Fibroblast of the aortic adventitia (primary cell): ENCODE data around the gene S100A13. TPM values are rescaled to one million over a fixed set of nuclear protein-coding genes. Genes with fewer than 3 reads are reported as not detected.
"Not testable (repeated sequence)": the region's sequence is repeated elsewhere in the genome, so short reads cannot be mapped to it uniquely, and the experiment has no call there.

Experiments used
- DNase-seq: peaks from one replicate; pipeline ENCODE4 v3.0.0-alpha.2; 2010; ENCODE audit warnings: low read depth
- H3K4me3 ChIP-seq: 2 replicates; pipeline ENCODE4 v1.5.1; 2011; ENCODE audit warnings: low read depth, mild to moderate bottlenecking, control low read depth, low read length, moderate library complexity
- CTCF ChIP-seq: IDR thresholded peaks from 2 replicates; pipeline ENCODE4 v1.5.1; 2011; ENCODE audit warnings: mild to moderate bottlenecking, low read length, control low read depth, inconsistent platforms; ENCODE audit not compliant: insufficient read depth
- total RNA-seq: library from RNA; depleted of rRNA; stranded (reverse); fragments of >200 nt; gene quantifications from 2 replicates; pipeline ENCODE4 v1.2.3, GENCODE V29; 2012; ENCODE audit warnings: low replicate concordance

The S100A13 gene
- total RNA-seq = 220 and 296 TPM in 2 replicates

GRCh38 chr1:153626904-153627714, at the start of gene S100A13:
Gene S100A13, minus strand, starts transcription at chr1:153627505. Its CDS starts 1,033 bp downstream, at chr1:153626472.
- peak within 1 kb of the TSS; percentile 82 for H3K4me3 ChIP-seq
- peak; percentile 95 for DNase-seq
- TF ChIP-seq CTCF = peak; percentile 55

GRCh38 chr1:153673511-153673910, 46.2 kb upstream of the S100A13 start:
- no peak for TF ChIP-seq CTCF
- no peak for DNase-seq
- no peak overlapping the region for H3K4me3 ChIP-seq

DNA sequence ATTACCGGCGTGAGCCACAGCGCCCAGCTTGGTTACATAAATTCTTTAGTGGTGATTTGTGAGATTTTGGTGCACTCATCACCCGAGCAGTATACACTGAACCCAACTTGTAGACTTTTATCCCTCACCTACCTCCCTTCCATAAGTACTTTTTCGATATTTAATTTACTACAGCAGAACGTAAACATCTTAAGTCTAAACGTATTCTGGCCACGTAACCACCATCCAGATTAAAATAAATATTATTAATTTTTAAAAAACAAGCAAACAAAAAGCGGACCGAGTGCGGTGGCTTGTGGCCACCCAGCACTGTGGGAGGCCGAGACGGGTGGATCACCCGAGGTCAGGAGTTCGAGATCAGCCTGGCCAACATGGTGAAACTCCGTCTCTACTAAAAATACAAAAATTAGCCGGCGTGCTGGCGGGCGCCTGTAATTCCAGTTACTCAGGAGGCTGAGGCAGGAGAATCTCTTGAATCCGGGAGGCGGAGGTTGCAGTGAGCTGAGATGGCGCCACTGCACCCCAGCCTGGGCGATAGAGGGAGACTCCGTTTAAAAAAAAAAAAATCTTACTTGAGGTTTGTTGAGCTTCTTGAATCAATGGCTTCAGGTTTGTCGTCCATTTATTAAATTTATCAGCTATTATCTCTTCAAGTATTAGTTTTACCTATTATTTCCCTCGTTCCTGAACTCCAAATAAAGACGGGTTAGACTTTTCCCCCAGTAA, 44.5 kb upstream of the S100A13 start:
- DNase-seq = not testable (repeated sequence)
- peak overlapping the region; percentile 51 for H3K4me3 ChIP-seq

DNA sequence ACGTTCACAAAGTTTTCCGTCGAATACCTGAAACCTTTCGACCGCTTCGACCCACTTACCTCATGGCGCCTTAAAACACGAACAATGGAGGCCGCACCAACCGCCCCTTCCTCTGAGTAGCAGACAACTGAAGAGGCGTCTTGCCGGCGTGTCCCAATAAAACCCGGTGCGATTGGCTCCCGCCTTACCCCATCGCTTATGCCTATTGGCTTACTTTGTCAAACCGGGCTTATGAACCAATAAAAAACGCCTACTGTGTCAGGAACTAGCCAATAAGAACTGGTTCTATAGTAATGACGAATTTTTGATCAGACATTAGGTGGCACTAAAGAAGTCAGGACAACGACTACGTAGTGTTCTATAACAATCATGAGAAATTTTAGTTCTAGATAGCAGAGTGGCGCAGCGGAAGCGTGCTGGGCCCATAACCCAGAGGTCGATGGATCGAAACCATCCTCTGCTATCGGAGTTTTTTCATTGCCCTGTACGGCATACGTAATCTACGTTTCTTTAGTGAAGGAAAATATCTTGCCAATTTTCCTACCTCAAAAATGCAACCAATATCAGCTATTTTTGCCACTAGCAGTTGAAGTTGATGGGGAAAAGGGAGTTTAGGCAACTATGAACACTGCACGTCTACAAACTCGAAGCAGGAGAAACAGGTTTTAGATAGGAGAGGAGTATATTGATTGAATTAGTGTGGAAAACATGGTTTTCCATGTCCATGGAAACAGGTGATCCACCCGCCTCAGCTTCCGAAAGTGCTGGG, 43.7 kb upstream of the S100A13 start, which contains the start of gene ILF2:
Gene ILF2, minus strand, starts transcription at position 135 of the 769 bp plus-strand sequence. Its CDS starts 71 bp downstream, at position 64.
- H3K4me3 ChIP-seq = peak within 1 kb of the TSS; percentile 92
- no peak for TF ChIP-seq CTCF
- peak; percentile 100 for DNase-seq

DNA sequence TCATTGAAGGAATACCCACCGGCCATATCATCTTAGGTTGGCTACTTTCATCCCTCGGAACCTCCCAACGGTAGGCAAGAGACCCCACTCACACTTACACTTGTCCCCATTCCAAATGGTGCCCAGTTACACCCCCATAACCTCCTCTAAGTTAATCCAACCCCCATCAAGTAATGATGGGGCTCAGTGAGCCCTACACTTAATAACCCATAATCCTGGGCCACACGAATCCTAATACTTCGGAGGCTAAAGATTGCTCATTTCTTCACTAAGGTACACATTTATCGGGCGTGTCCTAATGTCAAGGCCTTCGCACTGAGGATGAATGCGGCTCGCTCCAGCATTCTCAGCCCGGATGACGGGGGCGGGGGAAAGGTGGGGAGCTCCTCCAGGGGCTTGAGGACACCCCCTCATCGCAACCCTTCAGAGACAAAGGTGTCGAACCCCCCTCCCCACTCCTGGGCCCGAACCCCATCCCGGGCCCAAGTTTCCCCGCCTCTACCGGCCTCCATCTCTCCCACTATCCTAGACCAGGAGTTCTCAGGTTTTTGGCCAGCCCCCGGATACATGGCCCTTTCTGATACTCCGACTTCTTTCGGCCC, 43.1 kb upstream of the S100A13 start:
- no peak for TF ChIP-seq CTCF
- DNase-seq = no peak
- peak overlapping the region; percentile 92 for H3K4me3 ChIP-seq

- no peak for DNase-seq
- H3K4me3 ChIP-seq = peak overlapping the region; percentile 92
- no peak for TF ChIP-seq CTCF
These were observed 42.3 kb upstream of the S100A13 start for GRCh38 chr1:153669606-153670005.

DNA sequence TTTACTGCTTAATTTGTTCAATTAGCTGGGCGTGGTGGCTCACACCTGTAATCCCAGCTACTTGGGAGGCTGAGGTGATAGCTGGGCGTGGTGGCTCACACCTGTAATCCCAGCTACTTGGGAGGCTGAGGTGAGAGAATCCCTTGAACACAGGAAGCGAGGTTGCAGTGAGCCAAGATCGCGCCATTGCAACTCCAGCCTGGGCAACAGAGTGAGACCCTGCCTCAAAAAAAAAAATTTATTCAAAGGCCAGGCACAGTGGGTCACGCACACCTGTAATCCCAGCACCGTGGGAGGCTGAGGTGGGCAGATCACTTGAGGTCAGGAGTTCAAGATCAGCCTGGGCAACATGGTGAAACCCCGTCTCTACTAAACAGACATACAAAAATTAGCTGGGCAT, 41.4 kb upstream of the S100A13 start:
- DNase-seq, H3K4me3 ChIP-seq: not testable (repeated sequence)
